ENCODE results near the gene GNA12. TPM values are rescaled to one million over a fixed set of nuclear protein-coding genes. Genes with fewer than 3 reads are reported as not detected.
A peak's percentile ranks its signal among the peaks of the same experiment; 100 is the strongest.
"Not testable (repeated sequence)": the region's sequence is repeated elsewhere in the genome, so short reads cannot be mapped to it uniquely, and the experiment has no call there.

GNA12 gene
- total RNA-seq, 1 donor from 2014 or later = 34.7 TPM

- H2AFZ ChIP-seq (replicated peaks) = no peak overlapping the region
- H3K4me2 ChIP-seq = no peak overlapping the region
- H3K27ac ChIP-seq = no peak overlapping the region
- no peak overlapping the region for H3K9ac ChIP-seq
- peaks cover 6% of the 10 kb centered on the region for H4K20me1 ChIP-seq (ENCODE audit: low read depth)
- H3K9me3 Mint-ChIP-seq = peaks cover 6% of the 10 kb centered on the region
- no peaks in the 10 kb centered on the region for H3F3A ChIP-seq (ENCODE audit: low read depth)
- TF ChIP-seq, protein P1, sequence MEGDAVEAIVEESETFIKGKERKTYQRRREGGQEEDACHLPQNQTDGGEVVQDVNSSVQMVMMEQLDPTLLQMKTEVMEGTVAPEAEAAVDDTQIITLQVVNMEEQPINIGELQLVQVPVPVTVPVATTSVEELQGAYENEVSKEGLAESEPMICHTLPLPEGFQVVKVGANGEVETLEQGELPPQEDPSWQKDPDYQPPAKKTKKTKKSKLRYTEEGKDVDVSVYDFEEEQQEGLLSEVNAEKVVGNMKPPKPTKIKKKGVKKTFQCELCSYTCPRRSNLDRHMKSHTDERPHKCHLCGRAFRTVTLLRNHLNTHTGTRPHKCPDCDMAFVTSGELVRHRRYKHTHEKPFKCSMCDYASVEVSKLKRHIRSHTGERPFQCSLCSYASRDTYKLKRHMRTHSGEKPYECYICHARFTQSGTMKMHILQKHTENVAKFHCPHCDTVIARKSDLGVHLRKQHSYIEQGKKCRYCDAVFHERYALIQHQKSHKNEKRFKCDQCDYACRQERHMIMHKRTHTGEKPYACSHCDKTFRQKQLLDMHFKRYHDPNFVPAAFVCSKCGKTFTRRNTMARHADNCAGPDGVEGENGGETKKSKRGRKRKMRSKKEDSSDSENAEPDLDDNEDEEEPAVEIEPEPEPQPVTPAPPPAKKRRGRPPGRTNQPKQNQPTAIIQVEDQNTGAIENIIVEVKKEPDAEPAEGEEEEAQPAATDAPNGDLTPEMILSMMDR (IDR thresholded peaks at IDR 0.05) = no peak
- TF ChIP-seq EZH2phosphoT487 (IDR thresholded peaks at IDR 0.05) (no peak), EZH2 (IDR thresholded peaks at IDR 0.05) (no peak)
- no peak overlapping the region for H3K4me3 Mint-ChIP-seq
- H3K36me3 ChIP-seq = no peaks in the 10 kb centered on the region
- no peak overlapping the region for H3K27ac Mint-ChIP-seq
- H3K9me3 ChIP-seq (ENCODE audit: low read depth) = peaks cover under 1% of the 10 kb centered on the region
- no peak overlapping the region for H3K4me3 ChIP-seq
- no peak for DNase-seq (ENCODE audit: low spot score)
- H3K4me1 Mint-ChIP-seq = peaks cover 14% of the 10 kb centered on the region
- peaks cover 8% of the 10 kb centered on the region for H3K27me3 Mint-ChIP-seq (ENCODE audit: insufficient read depth, low read depth)
- no peaks in the 10 kb centered on the region for H3K4me1 ChIP-seq
- peaks cover 21% of the 10 kb centered on the region for H3K36me3 Mint-ChIP-seq
- H3K27me3 ChIP-seq = no peaks in the 10 kb centered on the region
- peaks cover under 1% of the 10 kb centered on the region for H3K79me2 ChIP-seq (ENCODE audit: low read depth)
Measured at GRCh38 chr7:2737771-2738540, 106.2 kb downstream of the GNA12 start.

- H3K4me1 ChIP-seq; H3K4me2 ChIP-seq; H3K9me3 Mint-ChIP-seq; H3K27me3 Mint-ChIP-seq (ENCODE audit: insufficient read depth, low read depth); H3K79me2 ChIP-seq (ENCODE audit: low read depth); H3K36me3 ChIP-seq; H2AFZ ChIP-seq (replicated peaks); H3K9me3 ChIP-seq (ENCODE audit: low read depth); H4K20me1 ChIP-seq (ENCODE audit: low read depth); H3K9ac ChIP-seq; H3K27me3 ChIP-seq; DNase-seq (ENCODE audit: low spot score); H3K4me3 ChIP-seq; H3K4me3 Mint-ChIP-seq; H3F3A ChIP-seq (ENCODE audit: low read depth); H3K27ac ChIP-seq: not testable (repeated sequence)
- Mint-ChIP-seq H3K4me1 (peaks cover 14% of the 10 kb centered on the region), H3K36me3 (peaks cover 19% of the 10 kb centered on the region), H3K27ac (peak overlapping the region; percentile 64)
Measured at GRCh38 chr7:2737005-2737743, 106.9 kb downstream of the GNA12 start.

DNA sequence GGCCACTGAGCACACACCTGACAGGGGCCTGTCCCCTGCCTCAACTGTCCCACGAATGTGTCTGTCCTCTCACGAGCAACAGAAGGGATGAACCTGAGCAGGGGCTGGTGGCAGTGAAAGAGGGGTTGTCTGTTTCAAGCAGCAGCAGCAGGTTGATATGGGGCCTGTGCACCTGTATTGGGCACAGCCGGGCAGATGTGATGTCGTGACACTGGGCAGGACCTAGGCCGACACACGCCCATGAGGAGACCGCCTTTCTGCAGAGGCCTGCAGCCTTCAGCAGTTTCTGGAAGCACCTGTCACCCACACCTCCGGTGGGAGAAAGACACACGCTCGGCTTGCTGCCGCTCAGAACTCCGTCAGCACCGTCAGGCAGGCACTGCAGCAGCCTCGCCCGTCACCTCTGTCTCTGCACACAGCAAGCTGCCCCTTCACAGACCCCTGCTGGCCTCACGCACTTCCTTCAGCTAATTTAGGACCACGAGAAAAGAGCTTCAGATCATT is 107.6 kb downstream of the GNA12 start:
- H3K36me3 ChIP-seq = no peaks in the 10 kb centered on the region
- no peaks in the 10 kb centered on the region for H3K4me1 ChIP-seq
- TF ChIP-seq EZH2 (IDR thresholded peaks at IDR 0.05) = no peak
- no peak overlapping the region for H3K27ac ChIP-seq
- no peak overlapping the region for H2AFZ ChIP-seq (replicated peaks)
- no peaks in the 10 kb centered on the region for H3K27me3 ChIP-seq
- DNase-seq (ENCODE audit: low spot score) = no peak
- H3K4me3 ChIP-seq = no peak overlapping the region
- Mint-ChIP-seq H3K27me3 (ENCODE audit: insufficient read depth, low read depth) (peaks cover 5% of the 10 kb centered on the region), H3K36me3 (peaks cover 24% of the 10 kb centered on the region), H3K27ac (peak overlapping the region; percentile 64), H3K9me3 (no peaks in the 10 kb centered on the region), H3K4me1 (peaks cover 14% of the 10 kb centered on the region), H3K4me3 (no peak overlapping the region)
- H3K9ac ChIP-seq = no peak overlapping the region
- H4K20me1 ChIP-seq (ENCODE audit: low read depth) = peaks cover 6% of the 10 kb centered on the region
- no peaks in the 10 kb centered on the region for H3F3A ChIP-seq (ENCODE audit: low read depth)
- H3K9me3 ChIP-seq (ENCODE audit: low read depth) = no peaks in the 10 kb centered on the region
- no peak overlapping the region for H3K4me2 ChIP-seq
- H3K79me2 ChIP-seq (ENCODE audit: low read depth) = no peaks in the 10 kb centered on the region

- TF ChIP-seq EZH2 (IDR thresholded peaks at IDR 0.05) (no peak), EZH2phosphoT487 (IDR thresholded peaks at IDR 0.05) (no peak)
- TF ChIP-seq, protein P1 (IDR thresholded peaks at IDR 0.05) = no peak
- Histone ChIP-seq H3K4me2 (no peak overlapping the region), H2AFZ (replicated peaks) (no peak overlapping the region), H3K4me3 (no peak overlapping the region), H3K9ac (no peak overlapping the region), H3F3A (ENCODE audit: low read depth) (no peaks in the 10 kb centered on the region), H4K20me1 (ENCODE audit: low read depth) (peaks cover 6% of the 10 kb centered on the region), H3K27ac (no peak overlapping the region), H3K27me3 (no peaks in the 10 kb centered on the region), H3K36me3 (no peaks in the 10 kb centered on the region), H3K9me3 (ENCODE audit: low read depth) (no peaks in the 10 kb centered on the region), H3K79me2 (ENCODE audit: low read depth) (no peaks in the 10 kb centered on the region), H3K4me1 (no peaks in the 10 kb centered on the region)
- H3K4me1 Mint-ChIP-seq = peaks cover 14% of the 10 kb centered on the region
- H3K36me3 Mint-ChIP-seq = peaks cover 29% of the 10 kb centered on the region
- peak overlapping the region; percentile 34 for H3K27ac Mint-ChIP-seq
- no peaks in the 10 kb centered on the region for H3K9me3 Mint-ChIP-seq
- no peak overlapping the region for H3K4me3 Mint-ChIP-seq
- peaks cover 5% of the 10 kb centered on the region for H3K27me3 Mint-ChIP-seq (ENCODE audit: insufficient read depth, low read depth)
- no peak for DNase-seq (ENCODE audit: low spot score)
Measured at GRCh38 chr7:2735744-2736143, 108.4 kb downstream of the GNA12 start.

Measured in neural progenitor cell (in vitro differentiated cells).